Activated gamma-delta T cell (primary cell): ENCODE data around the gene TCP11X1.
"Not testable (repeated sequence)": the region's sequence is repeated elsewhere in the genome, so short reads cannot be mapped to it uniquely, and the experiment has no call there.

Experiments
- DNase-seq: peaks from one replicate; lab custom pipeline; 2025; lab: John Stamatoyannopoulos, UW
- total RNA-seq, 2 donors: gene quantifications; one replicate each; lab custom pipeline; 2026; lab: John Stamatoyannopoulos, UW

The TCP11X1 gene
- 0 reads per million in 2 donors for total RNA-seq

DNA sequence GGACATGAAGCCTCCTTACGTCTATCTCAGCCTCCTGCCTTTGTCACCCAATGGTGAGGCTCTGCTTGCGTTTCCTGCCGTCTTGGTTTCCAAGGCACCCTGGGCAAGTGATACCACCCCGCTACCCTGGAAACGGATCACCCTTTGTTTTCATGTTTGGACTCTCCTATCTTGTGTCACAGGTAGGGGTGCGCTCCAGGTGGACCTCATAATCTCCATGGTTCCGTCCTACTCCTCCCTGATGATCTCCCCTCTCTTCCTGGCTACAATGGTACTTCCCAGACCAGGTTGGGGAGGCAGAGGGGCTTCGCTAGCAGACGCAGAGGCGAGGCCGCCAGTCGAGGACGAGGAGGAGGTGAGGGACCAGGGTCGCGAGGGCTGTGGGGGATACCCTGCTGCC lies at the start of gene TCP11X1:
TSS of gene TCP11X1 (plus strand) at position 316 of the 400 bp plus-strand sequence.
- DNase-seq = not testable (repeated sequence)

DNA sequence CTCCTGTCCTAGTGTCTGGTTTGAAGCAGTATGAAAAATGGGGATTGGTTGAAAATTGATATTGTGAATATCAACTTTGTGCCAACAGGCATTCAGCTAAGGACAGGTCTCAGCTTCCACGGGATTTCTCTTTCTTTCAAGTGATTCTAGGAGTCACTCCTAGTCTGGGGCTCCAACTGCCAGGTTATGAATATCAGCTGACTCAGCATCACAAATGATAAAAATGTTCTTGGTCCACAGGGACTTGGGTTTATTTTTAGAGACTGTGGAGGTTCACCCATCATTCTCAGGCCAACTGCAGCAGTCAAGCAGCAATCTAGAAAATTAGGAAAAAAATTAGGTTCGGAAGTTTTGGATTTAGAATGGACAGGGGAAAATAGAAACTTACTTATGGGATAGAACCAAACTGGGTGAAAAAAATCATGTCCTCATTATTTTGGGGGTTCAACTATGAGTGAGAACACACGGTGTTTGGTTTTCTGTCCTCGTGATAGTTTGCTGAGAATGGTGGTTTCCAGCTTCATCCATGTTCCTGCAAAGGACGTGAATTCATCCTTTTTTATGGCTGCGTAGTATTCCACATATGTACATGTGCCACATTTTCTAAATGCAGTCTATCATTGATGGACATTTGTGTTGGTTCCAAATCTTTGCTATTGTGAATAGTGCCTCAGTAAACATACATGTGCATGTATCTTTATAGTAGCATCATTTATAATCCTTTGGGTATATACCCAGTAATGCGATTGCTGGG lies 29.0 kb upstream of the TCP11X1 start:
- no peak for DNase-seq

DNA sequence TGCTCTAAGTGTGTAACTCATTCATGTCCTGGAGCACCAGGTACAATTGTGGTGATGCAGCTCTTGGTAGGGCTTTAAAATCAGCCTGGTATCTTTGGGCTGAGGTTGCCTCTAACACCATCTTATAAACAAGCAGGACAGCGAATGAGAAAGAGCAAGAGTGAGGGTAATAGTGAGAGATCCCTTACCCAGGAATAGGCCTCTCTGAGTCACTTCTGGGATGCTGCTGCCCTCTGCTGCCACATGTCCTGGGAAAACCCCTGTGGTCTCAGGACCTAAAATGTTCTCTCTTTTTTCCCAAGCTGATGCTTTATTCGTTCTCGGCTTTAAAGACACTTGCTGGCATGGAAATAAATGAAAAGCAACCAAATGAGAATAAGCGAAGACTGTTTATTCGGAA lies 7.2 kb upstream of the TCP11X1 start:
- DNase-seq = not testable (repeated sequence)

DNA sequence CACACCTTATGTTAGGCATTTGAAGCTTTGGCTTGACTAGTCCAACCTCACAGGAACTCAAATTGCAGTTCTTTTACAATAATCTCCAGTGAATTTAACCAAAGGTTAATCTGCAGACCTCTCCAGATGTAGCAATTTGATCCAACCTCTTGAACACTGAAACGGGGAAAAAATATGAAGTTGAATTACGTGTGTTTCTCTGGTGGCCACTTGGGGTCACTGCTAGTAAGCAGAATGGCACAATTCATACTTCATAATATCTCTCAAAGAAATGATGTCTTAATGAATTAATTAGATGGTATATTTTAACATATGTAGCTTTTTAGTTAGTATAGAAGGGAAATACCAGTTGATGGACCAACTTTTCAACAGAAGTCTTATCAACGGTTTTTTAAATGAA lies 1.4 kb downstream of the TCP11X1 start:
- DNase-seq = not testable (repeated sequence)

DNA sequence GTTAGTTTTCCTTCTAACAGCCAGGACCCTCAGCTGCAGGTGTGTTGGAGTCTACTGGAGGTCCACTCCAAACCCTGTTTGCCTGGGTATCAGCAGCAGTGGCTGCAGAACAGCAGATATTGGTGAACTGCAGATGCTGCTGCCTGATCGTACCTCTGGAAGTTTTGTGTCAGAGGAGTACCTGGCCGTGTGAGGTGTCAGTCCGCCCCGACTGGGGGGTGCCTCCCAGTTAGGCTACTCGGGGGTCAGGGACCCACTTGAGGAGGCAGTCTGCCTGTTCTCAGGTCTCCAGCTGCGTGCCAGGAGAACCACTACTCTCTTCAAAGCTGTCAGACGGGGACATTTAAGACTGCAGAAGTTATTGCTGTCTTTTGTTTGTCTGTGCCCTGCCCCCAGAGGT lies 20.6 kb downstream of the TCP11X1 start:
- not testable (repeated sequence) for DNase-seq

DNA sequence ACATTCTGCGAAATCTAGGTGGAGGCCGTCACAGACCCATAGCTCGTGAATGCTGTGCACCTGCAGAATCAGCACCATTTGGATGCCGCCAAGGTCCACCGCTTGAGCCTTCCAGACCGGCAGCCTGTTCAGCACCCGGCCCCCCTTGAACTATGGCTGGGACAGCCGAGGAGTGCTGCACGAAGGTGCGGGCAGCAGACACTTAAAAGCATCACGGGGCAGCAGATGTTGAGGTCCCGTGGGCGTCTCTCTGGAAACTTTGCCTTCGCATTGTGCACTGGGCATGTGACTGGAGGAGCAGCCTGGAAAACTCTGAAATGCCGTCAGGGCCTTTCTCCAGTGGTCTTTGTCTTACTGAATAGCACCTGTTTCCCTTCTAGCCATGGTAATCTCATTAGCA lies 25.2 kb downstream of the TCP11X1 start:
- not testable (repeated sequence) for DNase-seq

GRCh38 chrX:102246893-102247292 lies 31.8 kb downstream of the TCP11X1 start, which contains the start of gene NXF2:
Gene NXF2 (plus strand): TSS chrX:102247167. CDS start chrX:102307079, 59,912 bp downstream.
- DNase-seq = not testable (repeated sequence)

DNA sequence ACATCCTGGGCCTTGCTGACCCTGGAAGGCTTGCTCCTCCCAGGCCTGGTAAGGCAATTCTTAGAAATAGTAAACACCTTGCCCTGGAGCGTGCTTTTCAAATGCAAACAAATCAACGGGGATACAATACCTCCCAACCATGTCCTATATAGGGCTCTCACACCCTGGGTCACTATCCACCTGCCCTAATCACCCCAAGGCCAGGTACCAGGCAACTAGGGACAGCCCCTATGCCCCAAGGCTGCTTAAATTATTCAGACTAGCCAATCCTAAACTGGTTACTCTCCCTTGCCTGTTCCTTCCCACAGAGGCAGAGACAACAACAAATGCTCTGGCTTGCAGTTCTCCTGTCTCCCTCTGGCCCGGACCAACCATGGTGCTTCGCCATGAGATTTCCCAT lies 57.1 kb downstream of the TCP11X1 start:
- not testable (repeated sequence) for DNase-seq
